KMS-11 (cell line): ENCODE measurements around the gene DESI1.

Source experiments
- H2AFZ ChIP-seq: fragments of 200-600 bp; sonication (generic); 2 replicates; pipeline ENCODE4 v1.6.1; 2016; ENCODE audit warnings: antibody characterized with exemption, mixed run types, low read depth
- H3K27ac ChIP-seq: fragments of 200-600 bp; sonication (generic); 2 replicates; pipeline ENCODE4 v1.6.1; 2016; ENCODE audit warnings: mild to moderate bottlenecking, mixed run types
- H3K27me3 ChIP-seq: fragments of 200-600 bp; sonication (generic); 2 replicates; pipeline ENCODE4 v1.6.1; 2017; ENCODE audit warnings: mild to moderate bottlenecking, low read depth, mixed run types, moderate library complexity; ENCODE audit not compliant: insufficient read depth
- H3K36me3 ChIP-seq: fragments of 200-600 bp; sonication (generic); 2 replicates; pipeline ENCODE4 v1.6.1; 2017; ENCODE audit warnings: mild to moderate bottlenecking, mixed run types; ENCODE audit not compliant: insufficient read depth
- H3K4me1 ChIP-seq: fragments of 200-600 bp; sonication (generic); 2 replicates; pipeline ENCODE4 v1.6.1; 2016; ENCODE audit warnings: mild to moderate bottlenecking, low read depth, mixed run types; ENCODE audit not compliant: poor library complexity, severe bottlenecking
- H3K4me2 ChIP-seq: fragments of 200-600 bp; sonication (generic); 2 replicates; pipeline ENCODE4 v1.7.0; 2016; ENCODE audit warnings: mild to moderate bottlenecking, mixed run types
- H3K4me3 ChIP-seq: fragments of 200-600 bp; sonication (generic); IDR thresholded peaks from 2 replicates; pipeline ENCODE4 v1.6.1; 2017; ENCODE audit warnings: low read depth, low read length, mixed read lengths; ENCODE audit not compliant: insufficient read depth
- H3K79me2 ChIP-seq: fragments of 200-600 bp; sonication (generic); 2 replicates; pipeline ENCODE4 v1.6.1; 2016; ENCODE audit warnings: low read depth, mixed run types; ENCODE audit not compliant: insufficient read depth
- H3K9ac ChIP-seq: fragments of 200-600 bp; sonication (generic); 2 replicates; pipeline ENCODE4 v1.6.1; 2016; ENCODE audit warnings: mild to moderate bottlenecking, mixed run types
- H4K20me1 ChIP-seq: fragments of 200-600 bp; sonication (generic); 2 replicates; pipeline ENCODE4 v1.6.1; 2016; ENCODE audit warnings: mild to moderate bottlenecking, mixed run types; ENCODE audit not compliant: insufficient read depth
- TF ChIP-seq, protein P1 (sequence below): fragments of 200-600 bp; sonication (generic); conservative IDR thresholded peaks from 2 replicates; pipeline ENCODE4 v1.6.1; 2017; ENCODE audit warnings: low read depth, mild to moderate bottlenecking, antibody characterized with exemption, low read length, moderate library complexity, mixed read lengths

The DESI1 gene

GRCh38 chr22:41557401-41558240 lies 63.2 kb downstream of the DESI1 start:
- Histone ChIP-seq H4K20me1 (no peaks in the 10 kb centered on the region), H3K36me3 (no peaks in the 10 kb centered on the region), H3K27me3 (no peaks in the 10 kb centered on the region), H2AFZ (no peak overlapping the region), H3K79me2 (no peaks in the 10 kb centered on the region), H3K27ac (no peak overlapping the region), H3K4me3 (no peak overlapping the region), H3K4me2 (no peak overlapping the region), H3K9ac (no peak overlapping the region), H3K4me1 (peaks cover 27% of the 10 kb centered on the region)
- TF ChIP-seq, protein P1, sequence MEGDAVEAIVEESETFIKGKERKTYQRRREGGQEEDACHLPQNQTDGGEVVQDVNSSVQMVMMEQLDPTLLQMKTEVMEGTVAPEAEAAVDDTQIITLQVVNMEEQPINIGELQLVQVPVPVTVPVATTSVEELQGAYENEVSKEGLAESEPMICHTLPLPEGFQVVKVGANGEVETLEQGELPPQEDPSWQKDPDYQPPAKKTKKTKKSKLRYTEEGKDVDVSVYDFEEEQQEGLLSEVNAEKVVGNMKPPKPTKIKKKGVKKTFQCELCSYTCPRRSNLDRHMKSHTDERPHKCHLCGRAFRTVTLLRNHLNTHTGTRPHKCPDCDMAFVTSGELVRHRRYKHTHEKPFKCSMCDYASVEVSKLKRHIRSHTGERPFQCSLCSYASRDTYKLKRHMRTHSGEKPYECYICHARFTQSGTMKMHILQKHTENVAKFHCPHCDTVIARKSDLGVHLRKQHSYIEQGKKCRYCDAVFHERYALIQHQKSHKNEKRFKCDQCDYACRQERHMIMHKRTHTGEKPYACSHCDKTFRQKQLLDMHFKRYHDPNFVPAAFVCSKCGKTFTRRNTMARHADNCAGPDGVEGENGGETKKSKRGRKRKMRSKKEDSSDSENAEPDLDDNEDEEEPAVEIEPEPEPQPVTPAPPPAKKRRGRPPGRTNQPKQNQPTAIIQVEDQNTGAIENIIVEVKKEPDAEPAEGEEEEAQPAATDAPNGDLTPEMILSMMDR = no peak

- Histone ChIP-seq H3K79me2 (no peaks in the 10 kb centered on the region), H3K4me3 (no peak overlapping the region), H3K36me3 (no peaks in the 10 kb centered on the region), H2AFZ (no peak overlapping the region; the same call in 1 of the 2 replicates), H3K4me2 (no peak overlapping the region; the same call in 1 of the 2 replicates), H3K9ac (no peak overlapping the region), H3K4me1 (peaks cover 27% of the 10 kb centered on the region), H4K20me1 (no peaks in the 10 kb centered on the region), H3K27ac (no peak overlapping the region), H3K27me3 (no peaks in the 10 kb centered on the region)
- TF ChIP-seq, protein P1 = no peak
Measured at GRCh38 chr22:41556561-41556960, 64.3 kb downstream of the DESI1 start.

GRCh38 chr22:41555325-41555982 lies 65.4 kb downstream of the DESI1 start:
- H2AFZ ChIP-seq = no peak overlapping the region

GRCh38 chr22:41551877-41552582 lies 68.8 kb downstream of the DESI1 start:
- Histone ChIP-seq H3K27ac (no peak overlapping the region), H3K9ac (no peak overlapping the region), H3K4me1 (peaks cover 10% of the 10 kb centered on the region), H3K27me3 (no peaks in the 10 kb centered on the region), H2AFZ (no peak overlapping the region), H3K4me3 (no peak overlapping the region), H3K36me3 (no peaks in the 10 kb centered on the region), H3K4me2 (no peak overlapping the region), H3K79me2 (no peaks in the 10 kb centered on the region), H4K20me1 (no peaks in the 10 kb centered on the region)
- TF ChIP-seq, protein P1 = no peak

More at GRCh38 chr22:41555325-41555982, 65.4 kb downstream of the DESI1 start:
- no peaks in the 10 kb centered on the region for H3K79me2 ChIP-seq
- H3K4me3 ChIP-seq = no peak overlapping the region
- TF ChIP-seq, protein P1 = no peak
- no peak overlapping the region for H3K9ac ChIP-seq
- no peaks in the 10 kb centered on the region for H3K36me3 ChIP-seq
- no peak overlapping the region for H3K27ac ChIP-seq
- no peak overlapping the region for H3K4me2 ChIP-seq
- peaks cover 22% of the 10 kb centered on the region for H3K4me1 ChIP-seq
- H3K27me3 ChIP-seq = no peaks in the 10 kb centered on the region
- no peaks in the 10 kb centered on the region for H4K20me1 ChIP-seq
